C4-2B (cell line): ENCODE results near the gene CRABP1.

Source experiments
- H3K27ac ChIP-seq: fragments of 450-650 bp; 2 replicates; pipeline ENCODE4 v1.5.1; 2017
- ZFX ChIP-seq: fragments of 450-650 bp; IDR thresholded peaks from 2 replicates; pipeline ENCODE4 v1.6.1; 2017
- TF ChIP-seq, protein P1 (sequence below): fragments of 450-650 bp; conservative IDR thresholded peaks from 2 replicates; pipeline ENCODE4 v1.5.1; 2017; ENCODE audit warnings: mild to moderate bottlenecking

CRABP1 gene

GRCh38 chr15:78323693-78324092, 16.5 kb upstream of the CRABP1 start:
- no peak overlapping the region for H3K27ac ChIP-seq
- no peak for TF ChIP-seq ZFX
- TF ChIP-seq, protein P1, sequence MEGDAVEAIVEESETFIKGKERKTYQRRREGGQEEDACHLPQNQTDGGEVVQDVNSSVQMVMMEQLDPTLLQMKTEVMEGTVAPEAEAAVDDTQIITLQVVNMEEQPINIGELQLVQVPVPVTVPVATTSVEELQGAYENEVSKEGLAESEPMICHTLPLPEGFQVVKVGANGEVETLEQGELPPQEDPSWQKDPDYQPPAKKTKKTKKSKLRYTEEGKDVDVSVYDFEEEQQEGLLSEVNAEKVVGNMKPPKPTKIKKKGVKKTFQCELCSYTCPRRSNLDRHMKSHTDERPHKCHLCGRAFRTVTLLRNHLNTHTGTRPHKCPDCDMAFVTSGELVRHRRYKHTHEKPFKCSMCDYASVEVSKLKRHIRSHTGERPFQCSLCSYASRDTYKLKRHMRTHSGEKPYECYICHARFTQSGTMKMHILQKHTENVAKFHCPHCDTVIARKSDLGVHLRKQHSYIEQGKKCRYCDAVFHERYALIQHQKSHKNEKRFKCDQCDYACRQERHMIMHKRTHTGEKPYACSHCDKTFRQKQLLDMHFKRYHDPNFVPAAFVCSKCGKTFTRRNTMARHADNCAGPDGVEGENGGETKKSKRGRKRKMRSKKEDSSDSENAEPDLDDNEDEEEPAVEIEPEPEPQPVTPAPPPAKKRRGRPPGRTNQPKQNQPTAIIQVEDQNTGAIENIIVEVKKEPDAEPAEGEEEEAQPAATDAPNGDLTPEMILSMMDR: no peak

- TF ChIP-seq, protein P1: no peak
- no peak for TF ChIP-seq ZFX
- no peak overlapping the region for H3K27ac ChIP-seq
These were observed 16.0 kb upstream of the CRABP1 start for GRCh38 chr15:78324144-78324543.

DNA sequence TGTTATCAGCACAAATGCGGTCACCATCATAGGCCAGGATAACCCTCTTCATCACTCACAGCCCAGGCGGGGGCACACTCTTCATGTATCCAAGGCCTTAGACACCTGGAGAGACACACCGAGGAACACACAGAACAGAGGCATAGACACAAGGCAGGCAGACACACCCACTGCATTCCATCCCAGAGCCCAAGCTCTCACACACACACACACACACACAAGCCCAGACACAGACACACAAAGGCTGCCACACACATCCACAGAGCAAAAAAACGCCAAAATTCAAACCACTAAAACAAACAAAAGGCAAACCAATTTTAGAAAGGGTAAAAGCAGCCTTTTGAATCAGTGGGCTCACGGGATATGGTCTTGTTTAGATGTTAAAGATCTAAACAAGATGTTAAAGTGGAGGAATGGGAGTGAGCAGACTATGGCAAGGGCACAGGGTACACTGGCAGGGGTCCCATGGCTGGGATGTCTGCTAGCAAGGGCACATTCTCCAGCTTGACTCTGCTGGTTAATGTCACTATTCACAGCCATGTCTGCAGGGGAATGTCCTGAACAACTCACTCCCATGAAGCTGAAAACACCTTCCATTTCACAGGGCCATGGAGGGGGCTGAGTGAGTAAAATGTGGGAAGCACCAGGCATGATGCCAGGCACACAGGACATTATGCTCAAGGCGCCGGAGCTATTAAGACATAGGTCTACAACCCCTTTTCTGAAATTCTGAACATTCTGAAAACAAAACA, 14.9 kb upstream of the CRABP1 start:
- TF ChIP-seq ZFX: no peak
- TF ChIP-seq, protein P1: no peak
- no peak overlapping the region for H3K27ac ChIP-seq

DNA sequence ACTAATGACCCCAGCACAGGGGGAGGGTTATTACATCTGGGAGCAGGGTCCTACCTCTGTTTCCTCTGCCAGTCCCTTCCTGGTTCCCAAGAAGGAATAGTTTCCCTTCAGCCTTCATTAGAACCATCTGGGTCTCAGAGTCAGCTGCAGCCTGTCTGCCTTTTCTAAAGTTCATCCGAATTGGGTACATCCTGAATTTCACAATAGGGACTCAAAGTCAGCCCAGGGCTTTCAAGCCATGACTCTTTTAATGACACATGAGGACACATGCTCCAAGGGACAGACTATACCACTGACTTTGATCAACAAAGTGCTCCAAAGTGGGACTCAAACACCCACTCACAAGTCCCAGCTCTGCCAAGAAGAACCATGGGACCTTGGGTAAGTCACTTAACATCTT, 12.7 kb upstream of the CRABP1 start:
- TF ChIP-seq, protein P1: no peak
- no peak for TF ChIP-seq ZFX
- H3K27ac ChIP-seq: no peak overlapping the region

DNA sequence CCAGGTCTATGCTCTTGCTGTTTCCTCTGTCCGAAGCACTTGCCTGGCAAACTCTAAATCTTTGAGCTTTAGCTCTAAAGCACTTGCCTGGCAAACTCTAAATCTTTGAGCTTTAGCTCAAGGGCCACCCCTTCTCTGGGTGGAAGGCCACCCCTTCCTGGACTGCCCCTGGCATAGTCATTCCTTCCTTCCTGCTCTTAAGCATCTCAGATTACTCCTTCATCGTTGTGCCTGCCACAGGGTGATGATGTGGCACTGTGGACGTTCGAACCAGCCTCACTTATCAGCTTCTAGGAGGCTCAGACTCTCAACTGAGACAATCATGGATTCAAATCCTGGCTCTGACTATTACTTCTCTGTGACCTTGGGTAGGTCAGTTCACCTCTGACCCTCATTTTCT, 10.5 kb upstream of the CRABP1 start:
- no peak overlapping the region for H3K27ac ChIP-seq
- TF ChIP-seq, protein P1: no peak
- TF ChIP-seq ZFX: no peak

- H3K27ac ChIP-seq: no peak overlapping the region
- TF ChIP-seq ZFX: no peak
- TF ChIP-seq, protein P1: no peak
These were observed 5.3 kb upstream of the CRABP1 start for GRCh38 chr15:78334845-78335244.

- TF ChIP-seq ZFX: no peak
- TF ChIP-seq, protein P1: no peak
- no peak overlapping the region for H3K27ac ChIP-seq
These were observed 4.2 kb upstream of the CRABP1 start for GRCh38 chr15:78335985-78336384.
